ENCODE results near the gene ANK2. TPM values are rescaled to one million over a fixed set of nuclear protein-coding genes. Genes with fewer than 3 reads are reported as not detected.

ANK2 gene
- polyA plus RNA-seq, 10 donors: 167 to 356 (median 248) TPM

DNA sequence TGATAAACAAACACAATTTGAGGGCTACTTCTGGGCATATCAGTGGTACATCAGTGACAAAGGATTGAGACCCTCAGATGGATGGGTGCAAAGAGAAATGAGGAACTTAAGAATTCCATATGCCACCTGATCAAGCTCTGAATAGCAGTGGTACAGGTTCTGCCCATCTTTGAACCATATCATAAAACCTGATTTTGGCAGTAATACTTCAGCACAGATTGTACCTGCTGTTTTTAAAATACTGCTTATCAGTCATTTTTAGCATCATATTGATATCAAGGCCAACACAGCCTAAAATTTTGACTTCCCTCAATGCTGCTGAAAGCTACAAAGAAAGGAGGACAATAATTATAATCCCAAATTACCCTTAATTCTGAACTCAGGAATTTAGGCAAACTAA lies 41.5 kb downstream of the ANK2 start:
- no peak for DNase-seq

GRCh38 chr4:113094331-113094730 lies 44.9 kb downstream of the ANK2 start:
- no peak for DNase-seq

GRCh38 chr4:113094802-113095201 lies 45.3 kb downstream of the ANK2 start:
- DNase-seq: no peak

DNA sequence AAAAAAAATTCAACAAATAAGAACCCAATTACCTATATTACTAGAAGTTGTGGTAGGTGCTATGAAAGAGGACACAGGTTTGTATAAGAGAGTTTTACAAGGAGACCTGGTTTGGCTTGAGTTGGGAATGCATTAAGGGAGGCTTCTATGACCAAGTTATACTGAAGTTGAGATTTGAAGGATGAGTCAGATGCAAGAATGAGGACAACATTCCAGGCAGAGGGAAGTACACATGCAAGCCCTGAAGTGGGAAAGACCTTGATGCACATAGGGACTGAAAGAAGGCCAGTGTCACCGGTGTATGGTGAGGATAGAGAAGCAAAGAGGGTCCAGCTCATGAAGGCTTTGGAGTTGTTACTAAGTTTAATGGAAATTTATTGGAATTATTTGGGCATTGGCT lies 52.2 kb downstream of the ANK2 start:
- DNase-seq: peak in 1 of 3 donors; percentile 31

DNA sequence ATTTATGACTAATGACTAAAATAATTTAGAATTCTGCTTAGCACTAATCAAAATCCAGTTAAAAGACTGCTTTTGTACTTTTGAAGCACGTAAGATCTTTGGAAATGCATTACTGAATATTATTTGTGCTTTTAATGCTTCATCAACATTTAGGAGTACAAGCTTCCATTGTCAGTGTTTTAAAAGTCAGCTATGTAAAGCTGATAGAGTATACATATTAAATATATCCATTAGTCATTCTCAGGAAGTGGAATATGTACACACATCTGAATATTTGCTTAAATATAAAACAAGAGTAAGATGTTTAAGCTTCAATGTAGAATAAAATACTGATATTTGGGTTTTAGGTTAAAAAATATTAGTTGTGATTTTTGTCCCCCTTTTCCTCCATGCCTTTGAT lies 54.1 kb downstream of the ANK2 start:
- DNase-seq: no peak

- DNase-seq: peak; percentile 56 to 81 (median 62)
Measured at GRCh38 chr4:113106108-113106507, 56.7 kb downstream of the ANK2 start.

DNA sequence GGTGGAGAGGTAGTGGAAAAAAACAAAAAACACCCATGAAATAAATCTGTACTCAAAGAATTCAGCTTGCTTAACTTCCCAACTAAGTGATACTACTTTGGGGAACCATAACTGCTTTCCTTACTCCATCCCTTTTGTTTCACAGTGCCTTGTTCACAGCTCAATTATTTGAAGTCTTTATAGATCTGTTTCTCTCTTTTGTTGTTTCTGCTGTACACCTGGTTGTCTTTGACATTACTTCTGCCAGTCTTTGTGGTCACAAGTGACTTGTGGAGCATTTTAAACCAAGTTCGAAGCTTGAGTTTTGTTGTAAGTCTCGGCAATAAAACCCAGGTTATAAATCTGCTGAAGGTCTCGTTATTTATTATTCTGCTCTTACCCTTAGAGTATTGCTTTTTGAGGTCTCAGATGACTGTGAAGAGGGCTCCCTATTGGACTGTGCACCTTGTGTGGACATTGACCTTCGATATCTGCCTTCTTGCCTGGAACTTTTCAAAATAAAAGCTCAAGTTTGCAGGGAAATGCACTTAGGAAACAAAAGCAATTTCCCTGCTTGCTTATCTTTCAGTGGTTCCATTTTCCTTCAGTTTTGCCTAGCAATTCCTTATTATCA lies 59.8 kb downstream of the ANK2 start:
- no peak for DNase-seq

- DNase-seq: no peak
Measured at GRCh38 chr4:113112338-113112978, 63.0 kb downstream of the ANK2 start.

DNA sequence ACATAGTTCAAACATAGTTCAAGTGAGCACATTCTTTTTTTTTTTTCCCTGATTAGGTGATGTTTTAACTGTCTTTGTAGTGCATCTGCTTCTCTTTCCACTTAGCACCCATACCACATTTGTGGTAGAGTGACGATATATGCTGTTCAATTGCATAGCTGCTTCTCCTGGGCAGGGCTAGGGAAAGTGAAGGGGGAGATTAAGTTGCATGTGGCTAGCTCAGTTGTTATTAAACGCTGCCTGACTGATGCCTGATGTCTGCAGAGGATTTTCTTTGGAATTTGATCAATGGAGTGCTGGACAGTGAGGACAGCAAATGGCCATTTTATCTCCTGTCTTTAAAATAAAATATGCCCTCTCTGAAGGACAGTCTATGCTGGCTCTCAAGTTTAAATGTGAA lies 63.7 kb downstream of the ANK2 start:
- no peak for DNase-seq

GRCh38 chr4:113114884-113115283 lies 65.4 kb downstream of the ANK2 start:
- no peak for DNase-seq

DNA sequence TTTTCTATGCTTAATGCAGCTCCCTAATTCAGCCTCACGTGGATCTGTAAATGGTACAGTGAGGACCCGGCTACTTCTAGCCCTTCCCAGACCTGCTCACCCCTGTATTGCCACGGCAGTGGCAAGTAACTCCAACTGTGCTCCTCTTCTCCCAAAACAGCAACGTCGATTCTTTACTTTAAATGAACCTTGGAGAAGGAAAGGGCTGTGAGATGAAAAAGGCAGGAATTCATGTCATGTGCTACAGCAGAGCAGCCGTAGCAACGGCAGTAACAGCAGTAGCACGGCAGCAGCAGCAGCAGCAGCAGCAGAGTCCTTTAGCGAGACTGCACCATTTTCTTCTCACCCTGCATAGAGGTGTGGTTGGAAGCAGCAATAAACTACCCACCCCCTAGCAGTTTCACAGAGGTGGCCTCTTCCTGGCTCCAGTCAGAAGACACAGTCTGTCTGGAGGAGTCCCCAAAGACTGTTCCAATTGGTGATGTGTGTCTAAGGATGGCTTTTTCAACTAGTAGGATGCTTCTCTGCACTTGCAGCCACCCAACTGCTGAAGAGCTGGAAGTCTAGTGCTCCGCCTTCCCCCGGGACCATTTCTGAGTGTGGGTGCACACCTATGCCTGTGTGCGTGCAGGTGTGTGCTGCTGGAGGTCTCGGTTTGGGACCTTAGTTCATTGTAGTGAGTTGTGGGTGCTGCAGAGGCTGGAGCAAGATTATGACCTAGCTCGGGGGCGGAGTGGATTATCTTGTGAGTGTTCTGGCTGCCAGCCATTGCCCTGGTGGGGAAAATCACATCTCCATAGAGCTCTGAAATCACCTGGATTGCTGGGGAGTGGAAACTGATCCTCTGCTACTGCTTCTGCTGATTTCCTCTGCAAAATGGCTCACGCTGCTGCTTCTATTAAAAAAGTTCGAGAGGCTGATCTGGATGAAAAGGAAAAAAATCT lies 67.2 kb downstream of the ANK2 start:
- peak in 2 of 3 donors; percentile 17 to 69 for DNase-seq

DNA sequence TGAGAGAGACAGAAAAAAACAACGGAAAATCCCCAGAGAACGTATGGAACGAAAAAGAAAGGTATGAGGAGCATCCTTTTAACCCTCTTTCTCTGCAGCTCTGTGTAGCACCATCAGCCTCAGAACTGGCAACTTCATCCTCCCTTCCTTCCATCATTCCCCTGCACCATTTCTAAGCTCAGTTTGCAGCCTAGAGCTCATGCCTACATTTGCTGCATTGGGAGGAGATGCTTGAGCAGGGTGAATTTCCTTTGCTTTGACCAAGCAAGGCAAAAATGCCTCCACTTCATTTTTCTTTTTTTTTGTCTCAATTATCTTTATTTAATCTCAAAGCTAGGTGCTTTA lies 67.9 kb downstream of the ANK2 start:
- no peak for DNase-seq

DNA sequence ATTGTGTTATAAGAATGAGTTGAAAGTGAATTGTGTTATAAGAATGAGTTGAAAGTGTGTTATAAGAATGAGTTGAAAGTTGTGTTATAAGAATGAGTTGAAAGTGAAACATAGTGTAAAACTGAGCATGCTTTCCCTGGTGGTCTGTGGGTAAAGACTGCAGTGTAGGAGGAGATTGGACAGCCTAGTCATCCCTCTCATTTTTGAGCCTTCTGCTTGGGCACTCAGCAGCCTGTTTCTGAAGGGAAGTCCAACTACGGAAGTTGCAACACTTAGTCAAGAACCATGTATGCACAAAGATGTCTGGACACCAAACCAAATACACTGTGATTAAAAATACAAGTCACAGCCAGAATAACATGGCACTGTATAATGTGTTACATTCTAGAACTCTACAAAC lies 72.6 kb downstream of the ANK2 start:
- DNase-seq: no peak

DNA sequence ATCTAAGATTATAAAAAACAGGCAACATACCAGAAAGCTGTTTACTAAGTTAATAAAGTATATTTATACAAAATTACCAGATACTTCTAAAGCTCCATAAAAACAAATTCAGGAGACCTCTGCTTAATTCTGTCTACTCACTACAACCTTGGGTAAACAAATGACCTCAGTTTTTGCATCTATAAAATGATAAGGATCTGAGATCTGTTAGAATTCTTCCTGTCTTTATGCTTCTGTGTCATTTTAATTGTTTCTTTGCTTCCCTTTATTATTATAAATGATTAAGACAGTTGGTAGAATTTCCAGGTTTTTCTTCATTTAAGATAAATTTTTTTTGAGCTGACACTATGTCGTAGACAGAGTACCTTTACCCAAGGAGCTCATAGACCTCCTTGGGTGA lies 76.0 kb downstream of the ANK2 start:
- no peak for DNase-seq

GRCh38 chr4:113131136-113131535 lies 81.7 kb downstream of the ANK2 start:
- no peak for DNase-seq

- no peak for DNase-seq
Measured at GRCh38 chr4:113131621-113132020, 82.2 kb downstream of the ANK2 start.

GRCh38 chr4:113141901-113142346 lies 92.5 kb downstream of the ANK2 start:
- DNase-seq: no peak

GRCh38 chr4:113142351-113142750 lies 92.9 kb downstream of the ANK2 start:
- DNase-seq: no peak

- no peak for DNase-seq
Measured at GRCh38 chr4:113144091-113144490, 94.6 kb downstream of the ANK2 start.

GRCh38 chr4:113145147-113145518 lies 95.7 kb downstream of the ANK2 start:
- no peak for DNase-seq

DNA sequence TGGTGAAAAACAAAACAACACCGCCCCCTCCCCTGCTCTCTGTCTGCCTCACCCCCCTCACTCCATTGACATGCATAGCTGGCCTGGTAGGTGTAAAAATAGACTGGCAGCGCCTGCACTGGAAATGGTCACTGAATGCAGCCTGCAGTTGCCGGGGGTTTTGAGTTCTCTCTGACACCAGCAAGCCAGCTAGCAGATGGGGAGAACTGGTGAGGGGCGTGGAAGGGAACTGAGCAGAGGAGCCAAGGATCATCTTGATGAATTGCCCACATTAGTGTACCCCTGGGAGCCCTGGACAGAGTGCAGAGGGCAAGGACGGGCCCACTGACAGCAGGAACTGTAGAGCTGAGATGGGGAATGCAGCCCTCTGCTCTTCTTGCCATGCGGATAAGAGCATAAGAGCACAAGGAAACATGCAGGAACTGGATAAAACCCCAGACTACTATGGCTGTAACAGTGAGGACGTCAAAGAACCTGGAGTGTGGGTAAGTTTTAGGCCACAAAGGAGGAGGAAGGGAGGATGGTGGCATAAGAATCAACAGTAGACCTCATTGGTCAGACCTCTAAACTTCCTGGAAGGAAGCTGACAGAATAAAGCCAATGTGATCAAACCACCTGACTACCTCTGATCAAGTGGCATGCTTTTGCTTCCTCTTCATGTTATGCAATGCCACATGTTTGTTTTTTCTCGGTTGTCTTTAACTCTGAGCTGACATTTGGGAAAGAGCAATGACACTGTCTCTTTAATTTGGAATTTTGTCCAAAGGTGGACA lies 96.3 kb downstream of the ANK2 start:
- peak in 2 of 3 donors; percentile 46 to 54 for DNase-seq

DNA sequence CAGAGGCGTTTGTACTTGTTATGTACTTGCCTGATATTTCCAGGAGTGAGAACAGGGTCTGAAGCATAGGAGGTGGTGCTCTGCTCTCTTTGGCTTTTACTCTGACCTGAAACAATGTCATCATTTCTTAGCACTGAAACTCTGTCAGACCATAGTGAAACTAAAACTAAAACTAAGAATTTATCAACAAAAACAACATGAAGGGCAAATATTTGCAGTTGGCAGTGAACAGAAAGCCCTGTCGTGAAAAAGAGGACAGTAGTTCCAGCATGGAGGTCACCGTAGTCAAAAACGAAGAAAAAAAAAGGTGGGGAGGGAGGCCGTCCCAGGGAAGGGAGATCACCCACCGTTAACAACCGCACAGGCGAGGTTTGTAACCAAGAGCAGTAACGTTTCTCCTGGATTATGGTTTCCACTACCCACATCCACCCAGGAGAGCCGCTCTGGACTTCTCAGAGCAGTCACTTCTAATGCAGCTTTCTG lies 97.5 kb downstream of the ANK2 start:
- DNase-seq: peak in 1 of 3 donors; percentile 49
